ENCODE data around the gene SLC2A11. TPM values are rescaled to one million over a fixed set of nuclear protein-coding genes. Genes with fewer than 3 reads are reported as not detected.
A peak's percentile ranks its signal among the peaks of the same experiment; 100 is the strongest.

SLC2A11 gene
- total RNA-seq, 1 donor from 2014 or later: 19.6 TPM

DNA sequence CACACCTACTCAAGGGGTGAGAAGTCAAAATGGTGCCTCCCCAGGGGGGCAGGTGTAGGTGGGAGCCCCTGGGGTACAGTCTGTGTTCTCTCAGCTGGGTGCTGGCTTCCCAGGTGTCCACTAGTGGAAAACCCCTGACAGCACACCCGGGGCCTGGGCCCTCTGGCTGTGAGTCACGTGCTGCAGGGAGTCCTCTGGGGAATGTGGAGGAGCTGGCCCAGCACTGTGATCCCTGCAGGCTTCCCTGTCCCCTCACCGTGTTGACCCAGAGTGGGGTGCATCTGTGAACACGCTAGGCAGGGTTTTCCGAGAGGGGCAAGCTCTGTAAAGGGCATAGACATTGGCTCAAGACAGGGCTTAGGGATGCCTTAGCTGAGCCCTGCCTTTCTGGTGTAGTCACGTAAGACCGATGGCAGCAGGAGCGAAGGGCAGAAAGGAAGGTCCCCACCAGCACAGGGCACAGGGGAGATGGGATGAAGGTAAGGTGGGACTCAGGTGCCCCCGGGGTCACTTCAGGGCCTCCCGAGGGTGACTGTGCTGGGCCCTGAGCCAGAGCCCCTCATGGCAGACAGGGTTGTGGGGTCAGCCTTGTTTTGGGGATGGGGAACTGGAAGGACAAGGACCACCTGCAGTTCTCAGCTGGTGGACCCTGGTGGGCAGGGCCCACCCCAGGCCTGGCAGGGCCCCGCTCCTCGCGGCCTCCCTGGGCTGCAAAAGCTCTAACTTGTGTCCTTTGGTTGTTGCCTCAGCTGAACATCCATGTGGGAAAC is 33.0 kb upstream of the SLC2A11 start:
- no peak overlapping the region for H3K4me3 ChIP-seq (ENCODE audit: insufficient read depth, low read depth, low read length)
- no peak overlapping the region for H3K4me3 Mint-ChIP-seq (ENCODE audit: unreplicated experiment)
- no peak for FAIRE-seq

DNA sequence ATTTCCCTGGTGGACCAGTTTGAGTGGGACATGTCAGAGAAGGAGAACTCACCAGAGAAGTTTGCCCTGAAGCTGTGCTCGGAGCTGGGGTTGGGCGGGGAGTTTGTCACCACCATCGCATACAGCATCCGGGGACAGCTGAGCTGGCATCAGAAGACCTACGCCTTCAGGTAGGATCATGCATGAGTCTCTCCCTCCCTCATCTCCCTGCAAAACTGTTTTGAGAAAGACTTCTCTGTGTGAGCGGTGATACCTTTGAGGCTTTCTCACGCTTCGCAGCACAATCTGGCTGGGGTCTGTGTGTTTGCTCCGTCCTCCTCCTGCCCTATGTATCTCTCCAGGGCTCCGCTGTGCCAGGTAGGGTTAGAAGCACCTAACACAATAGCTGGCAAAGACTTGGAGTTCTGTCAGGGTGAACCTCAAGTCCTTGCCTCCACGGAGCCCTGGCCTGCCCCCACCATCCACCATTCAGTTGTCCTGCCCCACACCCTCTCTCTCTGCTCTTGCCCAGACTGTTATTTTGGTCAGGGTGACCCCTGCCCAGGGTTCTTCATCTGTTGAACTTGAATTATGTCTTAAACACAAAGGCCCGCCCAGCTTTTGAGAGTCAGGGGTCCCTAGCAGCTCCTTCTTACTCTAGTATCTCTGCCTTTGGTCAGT is 32.3 kb upstream of the SLC2A11 start:
- Histone ChIP-seq H4K20me1 (ENCODE audit: insufficient read depth, low read length) (peaks cover 36% of the 10 kb centered on the region), H3K4me3 (ENCODE audit: insufficient read depth, low read depth, low read length) (no peak overlapping the region), H3K27me3 (ENCODE audit: insufficient read depth, low read length) (no peaks in the 10 kb centered on the region), H3K4me1 (ENCODE audit: insufficient read depth, low read length) (peaks cover 4% of the 10 kb centered on the region), H3K27ac (ENCODE audit: low read depth, low read length) (peak overlapping the region; percentile 22), H3K36me3 (ENCODE audit: insufficient read depth, low read length) (peaks cover 19% of the 10 kb centered on the region), H3K79me2 (ENCODE audit: insufficient read depth, low read length) (peaks cover 3% of the 10 kb centered on the region), H3K9me3 (ENCODE audit: insufficient read depth, low read depth, low read length) (no peaks in the 10 kb centered on the region), H2AFZ (ENCODE audit: low read depth, low read length) (no peak overlapping the region), H3K9ac (ENCODE audit: low read length) (no peak overlapping the region), H3K4me2 (ENCODE audit: low read length) (no peak overlapping the region)
- no peak for FAIRE-seq
- DNase-seq (ENCODE audit: low read depth): no peak
- H3K4me3 Mint-ChIP-seq (ENCODE audit: unreplicated experiment): peak overlapping the region; percentile 12
- H3K9me3 Mint-ChIP-seq (ENCODE audit: unreplicated experiment): no peaks in the 10 kb centered on the region
- H3K36me3 Mint-ChIP-seq (ENCODE audit: low read depth, unreplicated experiment): peaks cover 34% of the 10 kb centered on the region
- H3K4me1 Mint-ChIP-seq (ENCODE audit: low read depth, unreplicated experiment): peaks cover 29% of the 10 kb centered on the region
- TF ChIP-seq, protein P1, sequence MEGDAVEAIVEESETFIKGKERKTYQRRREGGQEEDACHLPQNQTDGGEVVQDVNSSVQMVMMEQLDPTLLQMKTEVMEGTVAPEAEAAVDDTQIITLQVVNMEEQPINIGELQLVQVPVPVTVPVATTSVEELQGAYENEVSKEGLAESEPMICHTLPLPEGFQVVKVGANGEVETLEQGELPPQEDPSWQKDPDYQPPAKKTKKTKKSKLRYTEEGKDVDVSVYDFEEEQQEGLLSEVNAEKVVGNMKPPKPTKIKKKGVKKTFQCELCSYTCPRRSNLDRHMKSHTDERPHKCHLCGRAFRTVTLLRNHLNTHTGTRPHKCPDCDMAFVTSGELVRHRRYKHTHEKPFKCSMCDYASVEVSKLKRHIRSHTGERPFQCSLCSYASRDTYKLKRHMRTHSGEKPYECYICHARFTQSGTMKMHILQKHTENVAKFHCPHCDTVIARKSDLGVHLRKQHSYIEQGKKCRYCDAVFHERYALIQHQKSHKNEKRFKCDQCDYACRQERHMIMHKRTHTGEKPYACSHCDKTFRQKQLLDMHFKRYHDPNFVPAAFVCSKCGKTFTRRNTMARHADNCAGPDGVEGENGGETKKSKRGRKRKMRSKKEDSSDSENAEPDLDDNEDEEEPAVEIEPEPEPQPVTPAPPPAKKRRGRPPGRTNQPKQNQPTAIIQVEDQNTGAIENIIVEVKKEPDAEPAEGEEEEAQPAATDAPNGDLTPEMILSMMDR (IDR thresholded peaks at IDR 0.05; ENCODE audit: insufficient read depth, low read depth, low read length): no peak
- no peak for TF ChIP-seq EZH2 (IDR thresholded peaks at IDR 0.05; ENCODE audit: insufficient read depth, low read length)
- no peaks in the 10 kb centered on the region for H3K27me3 Mint-ChIP-seq (ENCODE audit: low read depth, unreplicated experiment)
- H3K27ac Mint-ChIP-seq (ENCODE audit: unreplicated experiment): peak overlapping the region; percentile 80

More for the DNA sequence above, 33.0 kb upstream of the SLC2A11 start:
- TF ChIP-seq, protein P1 (IDR thresholded peaks at IDR 0.05; ENCODE audit: insufficient read depth, low read depth, low read length): no peak
- no peak for TF ChIP-seq EZH2 (IDR thresholded peaks at IDR 0.05; ENCODE audit: insufficient read depth, low read length)
- Histone ChIP-seq H3K9ac (ENCODE audit: low read length) (no peak overlapping the region), H3K27me3 (ENCODE audit: insufficient read depth, low read length) (no peaks in the 10 kb centered on the region), H3K79me2 (ENCODE audit: insufficient read depth, low read length) (peaks cover 3% of the 10 kb centered on the region), H4K20me1 (ENCODE audit: insufficient read depth, low read length) (peaks cover 29% of the 10 kb centered on the region), H3K27ac (ENCODE audit: low read depth, low read length) (no peak overlapping the region), H3K36me3 (ENCODE audit: insufficient read depth, low read length) (peaks cover 22% of the 10 kb centered on the region), H3K4me1 (ENCODE audit: insufficient read depth, low read length) (peaks cover 4% of the 10 kb centered on the region), H2AFZ (ENCODE audit: low read depth, low read length) (no peak overlapping the region), H3K9me3 (ENCODE audit: insufficient read depth, low read depth, low read length) (no peaks in the 10 kb centered on the region), H3K4me2 (ENCODE audit: low read length) (no peak overlapping the region)
- H3K27me3 Mint-ChIP-seq (ENCODE audit: low read depth, unreplicated experiment): no peaks in the 10 kb centered on the region
- H3K4me1 Mint-ChIP-seq (ENCODE audit: low read depth, unreplicated experiment): peaks cover 25% of the 10 kb centered on the region
- peaks cover 31% of the 10 kb centered on the region for H3K36me3 Mint-ChIP-seq (ENCODE audit: low read depth, unreplicated experiment)
- no peak for DNase-seq (ENCODE audit: low read depth)
- no peak overlapping the region for H3K27ac Mint-ChIP-seq (ENCODE audit: unreplicated experiment)
- H3K9me3 Mint-ChIP-seq (ENCODE audit: unreplicated experiment): no peaks in the 10 kb centered on the region

Measured in astrocyte (in vitro differentiated cells and primary cell).